UCSD-AML1 (cell line): ENCODE data around the gene HCAR3.
"Not testable (repeated sequence)": the region's sequence is repeated elsewhere in the genome, so short reads cannot be mapped to it uniquely, and the experiment has no call there.

Experiments used
- DNase-seq: peaks from one replicate; lab custom pipeline; 2025; ENCODE audit not compliant: unreplicated experiment; lab: John Stamatoyannopoulos, UW

Gene HCAR3

GRCh38 chr12:122722387-122722786 lies 5.8 kb upstream of the HCAR3 start:
- DNase-seq, result no peak

- DNase-seq, result no peak
These were observed 4.5 kb upstream of the HCAR3 start for GRCh38 chr12:122721057-122721545.

- DNase-seq, result not testable (repeated sequence)
These were observed 1.4 kb downstream of the HCAR3 start for GRCh38 chr12:122715211-122715610.

GRCh38 chr12:122713491-122714188 lies 3.0 kb downstream of the HCAR3 start:
- not testable (repeated sequence) for DNase-seq

- not testable (repeated sequence) for DNase-seq
These were observed 5.3 kb downstream of the HCAR3 start for GRCh38 chr12:122711266-122711665.

- not testable (repeated sequence) for DNase-seq
These were observed 6.3 kb downstream of the HCAR3 start for GRCh38 chr12:122710341-122710740.

GRCh38 chr12:122709287-122709686 lies 7.3 kb downstream of the HCAR3 start:
- not testable (repeated sequence) for DNase-seq

GRCh38 chr12:122703841-122704240 lies 12.8 kb downstream of the HCAR3 start:
- not testable (repeated sequence) for DNase-seq

GRCh38 chr12:122702890-122703611 lies 13.6 kb downstream of the HCAR3 start, which contains the start of gene HCAR2:
Gene HCAR2 (minus strand): TSS chr12:122703357. CDS start chr12:122703283, 74 bp downstream.
- DNase-seq, result not testable (repeated sequence)

GRCh38 chr12:122701481-122701880 lies 15.1 kb downstream of the HCAR3 start:
- not testable (repeated sequence) for DNase-seq

GRCh38 chr12:122700038-122700710 lies 16.4 kb downstream of the HCAR3 start:
- not testable (repeated sequence) for DNase-seq

GRCh38 chr12:122696922-122697321 lies 19.7 kb downstream of the HCAR3 start:
- not testable (repeated sequence) for DNase-seq

GRCh38 chr12:122691566-122691965 lies 25.0 kb downstream of the HCAR3 start:
- DNase-seq, result no peak

- no peak for DNase-seq
These were observed 28.3 kb downstream of the HCAR3 start for GRCh38 chr12:122688291-122688690.

- DNase-seq, result no peak
These were observed 29.5 kb downstream of the HCAR3 start for GRCh38 chr12:122687086-122687485.

GRCh38 chr12:122686538-122686937 lies 30.1 kb downstream of the HCAR3 start:
- DNase-seq, result no peak

- DNase-seq, result no peak
These were observed 32.3 kb downstream of the HCAR3 start for GRCh38 chr12:122684297-122684813.

GRCh38 chr12:122681814-122682213 lies 34.8 kb downstream of the HCAR3 start:
- DNase-seq, result no peak

- DNase-seq, result not testable (repeated sequence)
These were observed 35.6 kb downstream of the HCAR3 start for GRCh38 chr12:122680989-122681388.

GRCh38 chr12:122676781-122677180 lies 39.8 kb downstream of the HCAR3 start:
- not testable (repeated sequence) for DNase-seq

GRCh38 chr12:122676015-122676414 lies 40.6 kb downstream of the HCAR3 start:
- DNase-seq, result not testable (repeated sequence)
